Body of pancreas (tissue), 4 donors: ENCODE data around the gene GNPTG.

Source experiments
- CTCF ChIP-seq, 7 experiments: fragments of 450-650 bp in 4 of 7; fragments of 200-600 bp in 3 of 7; sonication (generic) in 3 of 7; IDR thresholded peaks; one replicate each; pipeline ENCODE4 v1.5.1; 2016 to 2019; ENCODE audit warnings: antibody characterized with exemption in 7 of 7
- POLR2A ChIP-seq, 3 donors: fragments of 450-650 bp; IDR thresholded peaks; one replicate each; pipeline ENCODE4 v1.6.1; 2016; ENCODE audit warnings: antibody characterized with exemption in 3 of 3, mild to moderate bottlenecking in 2 of 3

GRCh38 chr16:1401061-1401757 lies 49.5 kb downstream of the GNPTG start:
- TF ChIP-seq POLR2A (IDR thresholded peaks at IDR 0.05): no peak
- no peak for TF ChIP-seq CTCF (IDR thresholded peaks at IDR 0.05)
